HG02840 (cell line): ENCODE measurements around the gene ZNF79.

ENCODE experiments used
- ATAC-seq: cut with Tn5 transposase; IDR thresholded peaks from one replicate; pipeline ENCODE4 v1.9.1; 2021; ENCODE audit warnings: mild to moderate bottlenecking, moderate library complexity, moderate number of reproducible peaks; ENCODE audit not compliant: unreplicated experiment, low FRiP score

ZNF79 gene

DNA sequence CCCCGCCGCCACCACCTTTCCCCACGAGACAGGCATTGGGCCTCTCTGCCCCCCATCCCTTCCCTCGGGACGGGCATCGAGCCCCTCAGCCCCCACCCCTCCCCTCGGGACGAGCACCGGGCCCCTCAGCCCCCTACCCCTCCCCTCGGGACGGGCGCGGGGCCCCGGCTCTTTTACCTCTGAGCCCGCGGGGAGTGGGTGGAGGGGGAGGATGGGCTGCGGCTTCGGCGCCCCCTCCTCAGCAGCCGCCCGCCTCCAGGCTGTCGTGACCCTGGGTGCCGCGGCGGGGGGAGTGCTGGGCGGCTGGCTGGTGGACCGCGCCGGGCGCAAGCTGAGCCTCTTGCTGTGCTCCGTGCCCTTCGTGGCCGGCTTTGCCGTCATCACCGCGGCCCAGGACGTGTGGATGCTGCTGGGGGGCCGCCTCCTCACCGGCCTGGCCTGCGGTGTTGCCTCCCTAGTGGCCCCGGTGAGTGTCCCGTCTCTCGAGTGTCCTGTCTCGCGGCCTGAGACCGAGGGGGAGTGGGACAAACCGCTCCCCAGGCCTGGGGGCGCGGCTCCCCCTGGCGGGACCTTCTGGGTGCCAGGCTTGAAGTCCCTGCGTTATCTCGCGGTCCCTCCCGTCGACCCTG, 26.4 kb upstream of the ZNF79 start:
- ATAC-seq, result no peak

DNA sequence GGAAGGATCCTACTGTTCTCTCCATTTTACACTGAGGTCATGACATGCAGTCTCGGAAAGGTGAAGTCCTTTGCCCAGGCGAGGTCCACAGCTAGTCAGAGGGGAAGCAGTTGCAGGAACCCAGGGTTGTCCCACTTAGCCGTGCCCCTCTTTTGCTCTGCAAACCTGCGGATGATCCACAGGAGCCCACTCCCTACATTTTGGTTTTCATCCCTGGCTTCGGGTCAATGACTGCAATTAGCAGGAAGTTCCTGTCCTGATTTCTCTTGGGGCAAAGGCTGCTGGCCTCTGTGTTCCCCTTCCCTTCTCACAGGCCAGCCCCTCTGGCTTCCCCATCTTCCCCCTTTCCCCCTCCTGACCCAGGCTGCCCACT, 25.9 kb upstream of the ZNF79 start:
- no peak for ATAC-seq

DNA sequence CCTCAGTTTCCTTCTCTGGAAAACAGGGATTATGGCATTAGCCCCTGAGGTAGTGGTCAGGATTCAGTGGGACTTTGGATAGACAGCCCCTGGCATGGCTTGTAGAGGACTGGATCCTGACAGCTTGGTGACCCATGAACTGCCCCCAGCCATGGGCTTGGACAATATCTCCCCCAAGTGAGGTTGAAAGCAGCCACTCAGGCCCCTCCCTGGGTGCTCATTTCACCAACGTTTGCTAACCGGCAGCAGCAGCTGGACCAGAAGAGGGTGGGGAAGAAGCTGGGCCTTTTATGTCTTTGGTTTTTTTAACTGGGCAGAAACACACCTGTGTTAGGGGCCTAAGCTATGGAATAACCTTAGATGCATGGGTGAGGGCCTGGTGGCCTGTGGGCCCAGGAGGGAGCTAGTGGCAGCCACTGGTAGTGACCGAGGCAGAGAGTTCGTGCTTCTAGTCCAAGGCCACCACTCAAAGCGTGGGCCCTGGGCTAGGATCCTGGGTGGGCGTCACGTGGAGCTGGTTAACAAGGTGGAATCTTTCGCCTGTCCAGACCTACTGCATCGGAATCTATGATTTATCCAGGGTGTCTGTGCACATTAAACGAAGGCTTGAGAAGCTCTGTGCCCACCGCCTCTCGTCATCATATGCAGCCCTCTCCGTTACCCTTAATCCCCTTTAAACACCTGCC, 25.3 kb upstream of the ZNF79 start:
- no peak for ATAC-seq

DNA sequence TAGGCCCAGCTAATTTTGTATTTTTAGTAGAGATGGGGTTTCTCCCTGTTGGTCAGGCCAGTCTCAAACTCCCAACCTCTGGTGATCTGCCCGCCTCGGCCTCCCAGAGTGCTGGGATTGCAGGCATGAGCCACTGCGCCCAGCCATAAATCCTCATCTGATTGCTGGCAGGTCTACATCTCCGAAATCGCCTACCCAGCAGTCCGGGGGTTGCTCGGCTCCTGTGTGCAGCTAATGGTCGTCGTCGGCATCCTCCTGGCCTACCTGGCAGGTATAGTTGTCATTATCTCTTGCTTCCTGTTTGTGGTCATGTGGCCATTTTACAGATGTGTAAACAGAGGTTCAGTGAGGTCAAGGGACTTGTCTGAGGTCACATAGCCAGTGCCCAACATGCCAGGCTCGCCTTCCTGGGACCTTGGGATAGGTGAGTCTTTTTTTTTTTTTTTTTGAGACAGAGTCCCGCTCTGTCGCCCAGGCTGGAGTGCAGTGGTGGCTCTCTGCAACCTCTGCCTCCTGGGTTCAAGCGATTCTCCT, 24.4 kb upstream of the ZNF79 start:
- no peak for ATAC-seq

DNA sequence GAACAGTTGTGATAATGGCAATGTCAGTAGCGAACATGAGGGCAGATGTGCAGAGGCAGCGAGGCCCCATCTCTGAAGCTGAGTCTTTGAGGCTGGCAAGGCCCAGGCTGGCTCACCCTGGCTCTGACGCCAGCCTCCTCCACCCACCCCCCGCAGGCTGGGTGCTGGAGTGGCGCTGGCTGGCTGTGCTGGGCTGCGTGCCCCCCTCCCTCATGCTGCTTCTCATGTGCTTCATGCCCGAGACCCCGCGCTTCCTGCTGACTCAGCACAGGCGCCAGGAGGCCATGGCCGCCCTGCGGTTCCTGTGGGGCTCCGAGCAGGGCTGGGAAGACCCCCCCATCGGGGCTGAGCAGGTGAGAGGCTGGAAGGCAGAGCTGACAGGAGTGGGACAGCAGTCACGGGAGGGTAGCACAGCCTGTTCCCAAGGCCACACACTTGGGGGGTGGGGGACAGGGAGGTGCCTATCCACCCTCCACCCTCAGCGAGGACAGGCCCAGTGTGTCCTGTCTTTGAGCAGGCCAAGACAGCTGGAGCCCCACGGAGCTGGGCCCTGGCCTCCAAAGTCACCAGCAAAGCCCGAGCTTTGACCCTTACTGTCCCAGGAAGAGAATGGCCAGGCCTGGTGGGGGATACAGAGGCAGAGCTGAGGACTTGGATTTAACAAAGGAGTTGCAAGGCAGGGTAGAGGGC, 21.6 kb upstream of the ZNF79 start:
- ATAC-seq, result no peak

DNA sequence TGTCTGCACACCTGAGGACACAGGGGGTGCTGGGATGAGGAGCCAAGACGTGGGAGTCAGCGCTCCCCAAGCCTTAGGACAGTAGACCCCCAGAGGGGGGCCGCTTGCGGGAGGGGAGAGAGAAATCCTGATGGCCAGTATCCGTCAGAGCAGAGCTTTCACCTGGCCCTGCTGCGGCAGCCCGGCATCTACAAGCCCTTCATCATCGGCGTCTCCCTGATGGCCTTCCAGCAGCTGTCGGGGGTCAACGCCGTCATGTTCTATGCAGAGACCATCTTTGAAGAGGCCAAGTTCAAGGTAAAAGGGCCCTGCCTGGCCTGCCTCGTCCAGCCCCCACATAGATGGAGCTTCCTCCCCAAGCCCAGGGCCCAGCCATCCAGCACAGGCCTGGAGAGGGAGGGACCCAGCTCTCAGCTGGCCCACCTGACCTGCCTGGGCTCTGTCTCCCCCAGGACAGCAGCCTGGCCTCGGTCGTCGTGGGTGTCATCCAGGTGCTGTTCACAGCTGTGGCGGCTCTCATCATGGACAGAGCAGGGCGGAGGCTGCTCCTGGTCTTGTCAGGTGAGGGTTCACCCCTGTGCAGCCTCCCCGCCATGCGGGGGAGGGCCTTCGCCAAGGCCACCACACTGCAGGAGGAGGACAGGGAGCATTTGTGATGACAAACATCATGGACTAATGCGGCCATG, 20.5 kb upstream of the ZNF79 start:
- ATAC-seq, result no peak

DNA sequence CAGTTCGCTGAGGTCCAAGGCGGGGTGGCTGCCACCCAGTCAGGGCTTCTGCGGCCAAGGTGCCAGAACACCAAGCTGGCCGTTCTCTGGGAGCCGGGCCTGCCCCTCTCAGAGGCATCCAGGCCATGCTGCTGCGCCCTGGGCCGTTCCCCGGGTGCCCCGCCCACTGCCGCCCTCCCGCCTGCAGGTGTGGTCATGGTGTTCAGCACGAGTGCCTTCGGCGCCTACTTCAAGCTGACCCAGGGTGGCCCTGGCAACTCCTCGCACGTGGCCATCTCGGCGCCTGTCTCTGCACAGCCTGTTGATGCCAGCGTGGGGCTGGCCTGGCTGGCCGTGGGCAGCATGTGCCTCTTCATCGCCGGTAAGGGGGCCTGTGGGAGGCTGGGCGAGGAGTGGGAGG, 19.6 kb upstream of the ZNF79 start:
- no peak for ATAC-seq

DNA sequence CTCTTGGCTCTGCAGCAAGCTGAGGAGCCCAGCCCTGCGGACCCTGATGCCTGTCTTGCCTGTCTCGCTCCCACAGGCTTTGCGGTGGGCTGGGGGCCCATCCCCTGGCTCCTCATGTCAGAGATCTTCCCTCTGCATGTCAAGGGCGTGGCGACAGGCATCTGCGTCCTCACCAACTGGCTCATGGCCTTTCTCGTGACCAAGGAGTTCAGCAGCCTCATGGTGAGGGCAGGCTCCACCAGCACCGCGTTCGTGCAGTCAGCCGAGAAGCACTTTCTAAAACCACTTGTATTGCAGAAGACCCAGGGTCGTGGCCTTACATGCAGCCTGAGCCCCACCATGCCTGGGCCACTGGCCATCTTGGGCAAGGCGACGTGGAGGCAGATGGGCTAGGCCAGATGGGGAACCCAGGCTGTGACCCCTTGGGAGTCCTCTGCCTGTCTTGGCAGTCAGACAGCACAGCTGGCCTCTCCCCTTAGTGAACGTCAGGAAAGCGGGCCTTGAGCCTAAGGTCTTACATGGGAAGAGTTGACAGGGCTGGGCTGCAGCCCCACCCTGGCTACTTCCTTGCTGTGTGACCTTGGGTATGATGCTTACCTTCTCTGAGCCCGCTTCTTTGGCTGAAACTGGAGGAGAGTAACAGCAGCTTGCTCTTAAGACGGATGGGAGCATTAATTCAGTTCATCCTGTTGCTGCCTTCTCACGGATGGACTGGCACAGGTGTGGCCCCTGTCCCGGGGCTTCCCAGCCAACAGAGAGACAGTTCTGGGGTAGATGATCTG, 18.6 kb upstream of the ZNF79 start:
- no peak for ATAC-seq

DNA sequence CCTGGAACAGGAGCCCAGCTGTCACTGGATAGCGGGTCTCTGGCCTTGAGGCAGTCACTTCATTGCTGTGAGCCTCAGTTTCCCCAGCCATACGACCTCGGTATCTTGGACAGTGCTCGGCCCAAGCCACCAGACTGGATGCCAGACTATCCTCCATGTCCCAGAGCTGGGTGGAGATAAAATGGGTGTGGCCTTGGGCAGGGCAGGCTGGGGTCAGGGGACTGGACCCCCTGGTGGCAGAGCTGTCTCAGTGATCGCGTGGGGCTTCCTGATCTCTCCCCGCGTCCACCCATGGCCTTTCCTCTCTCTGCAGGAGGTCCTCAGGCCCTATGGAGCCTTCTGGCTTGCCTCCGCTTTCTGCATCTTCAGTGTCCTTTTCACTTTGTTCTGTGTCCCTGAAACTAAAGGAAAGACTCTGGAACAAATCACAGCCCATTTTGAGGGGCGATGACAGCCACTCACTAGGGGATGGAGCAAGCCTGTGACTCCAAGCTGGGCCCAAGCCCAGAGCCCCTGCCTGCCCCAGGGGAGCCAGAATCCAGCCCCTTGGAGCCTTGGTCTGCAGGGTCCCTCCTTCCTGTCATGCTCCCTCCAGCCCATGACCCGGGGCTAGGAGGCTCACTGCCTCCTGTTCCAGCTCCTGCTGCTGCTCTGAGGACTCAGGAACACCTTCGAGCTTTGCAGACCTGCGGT, 17.2 kb upstream of the ZNF79 start:
- no peak for ATAC-seq

DNA sequence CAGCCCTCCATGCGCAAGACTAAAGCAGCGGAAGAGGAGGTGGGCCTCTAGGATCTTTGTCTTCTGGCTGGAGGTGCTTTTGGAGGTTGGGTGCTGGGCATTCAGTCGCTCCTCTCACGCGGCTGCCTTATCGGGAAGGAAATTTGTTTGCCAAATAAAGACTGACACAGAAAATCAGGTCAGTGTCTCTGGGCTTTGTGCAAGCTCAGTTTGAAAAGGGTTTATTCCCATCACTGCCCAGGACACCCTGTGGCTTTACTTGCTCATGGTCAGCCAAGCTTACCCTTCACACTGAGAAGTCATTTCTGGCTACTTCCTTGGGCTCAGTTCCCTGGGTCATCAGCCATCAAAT, 16.7 kb upstream of the ZNF79 start:
- ATAC-seq, result no peak

DNA sequence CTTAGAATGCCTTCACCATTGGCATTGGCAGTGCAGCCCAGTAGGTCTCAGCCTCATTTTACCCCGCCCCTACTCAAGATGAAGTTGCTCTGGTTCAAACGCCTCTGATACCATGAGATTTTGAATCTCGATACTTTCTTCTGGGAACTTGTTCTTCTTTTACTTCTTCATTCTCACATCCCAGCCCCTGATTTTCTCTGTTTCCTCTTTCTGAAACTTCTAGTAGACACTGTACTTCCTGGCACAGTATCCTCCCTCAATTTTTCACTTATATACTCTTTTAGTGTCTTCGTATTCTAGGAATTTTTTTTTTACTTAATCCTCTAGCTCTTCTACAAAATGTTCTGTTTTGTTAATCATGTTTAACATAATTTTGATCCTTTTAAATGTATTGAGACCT, 13.1 kb upstream of the ZNF79 start:
- ATAC-seq, result no peak

DNA sequence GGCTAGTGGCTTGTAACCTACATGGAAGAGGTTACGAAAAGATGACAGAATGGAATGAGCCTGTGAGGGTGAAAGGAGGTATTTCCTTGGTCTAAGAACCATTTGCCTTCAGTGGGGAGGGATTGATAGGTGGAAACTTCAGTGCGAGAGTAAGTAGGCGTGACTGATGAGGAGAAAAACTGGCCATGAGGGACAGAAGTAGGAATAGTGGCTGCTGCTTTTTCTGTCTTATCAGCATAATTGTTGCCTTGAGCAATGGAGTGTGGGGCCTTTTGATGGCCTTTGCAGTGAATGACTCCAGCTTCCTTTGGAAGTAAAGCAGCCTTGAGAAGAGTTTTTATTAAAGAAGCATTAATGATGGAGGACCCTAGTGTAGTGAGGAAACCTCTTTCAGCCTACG, 9.0 kb upstream of the ZNF79 start:
- no peak for ATAC-seq

DNA sequence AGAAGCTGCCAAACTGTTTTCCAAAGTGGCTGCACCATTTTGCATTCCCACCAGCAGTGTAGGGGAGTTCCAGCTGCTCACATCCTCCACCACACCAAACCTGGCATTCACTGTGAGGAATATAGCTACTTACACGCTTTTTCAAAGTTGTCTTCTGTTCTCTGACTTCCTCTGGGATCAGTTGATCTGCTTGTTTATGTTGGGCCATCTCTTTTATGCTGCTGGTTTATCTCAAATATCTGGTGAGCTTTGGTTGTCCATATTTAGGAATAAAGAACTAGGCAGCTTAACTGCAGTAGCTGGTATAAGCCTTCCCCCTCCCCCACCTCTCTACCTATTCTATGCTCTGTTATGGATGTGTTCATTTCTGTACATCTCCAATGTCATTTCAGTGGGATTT, 8.5 kb upstream of the ZNF79 start:
- no peak for ATAC-seq

DNA sequence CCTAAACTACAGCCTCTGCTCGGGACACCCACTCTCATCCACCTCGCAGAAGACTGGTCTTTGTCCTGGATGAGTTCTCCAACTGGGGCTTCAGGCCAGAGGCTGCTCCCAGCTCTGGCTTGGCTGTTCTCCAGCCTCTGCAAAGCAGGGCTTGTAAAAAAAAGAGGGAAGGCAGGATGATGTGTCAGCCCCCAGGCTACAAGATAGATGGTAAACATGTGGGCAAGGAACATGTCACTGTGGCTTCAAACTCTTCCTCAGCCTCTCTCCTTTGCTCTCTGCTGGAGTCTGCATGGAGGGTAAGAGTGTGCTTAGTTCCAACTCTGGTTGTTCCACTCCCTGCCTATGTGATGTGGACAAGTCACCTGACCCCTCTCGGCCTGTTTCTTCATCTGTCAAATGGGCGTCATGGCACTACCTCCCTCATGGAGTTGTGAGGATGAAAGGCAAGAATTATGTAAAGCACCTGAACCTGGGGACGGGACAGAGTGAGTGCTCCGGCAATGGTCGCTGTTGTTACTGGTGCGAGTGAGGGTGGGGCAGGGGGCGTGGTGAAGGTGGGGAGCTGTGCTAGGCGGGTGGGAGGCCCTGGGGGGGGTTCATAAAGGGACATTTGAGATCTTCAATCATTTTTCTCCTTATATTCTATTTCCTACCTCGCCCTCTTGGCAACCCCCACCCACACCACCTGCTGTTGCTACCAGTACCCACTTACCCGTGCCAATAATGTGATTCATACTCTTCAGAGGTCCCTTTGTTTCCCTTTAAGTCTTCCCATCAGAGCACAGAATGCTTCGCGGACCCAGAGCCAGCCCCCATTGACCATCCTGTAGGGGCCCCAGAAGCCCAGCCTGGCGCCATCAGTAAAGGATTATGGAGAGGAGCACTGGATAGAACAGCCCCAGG, 6.8 kb upstream of the ZNF79 start:
- no peak for ATAC-seq

DNA sequence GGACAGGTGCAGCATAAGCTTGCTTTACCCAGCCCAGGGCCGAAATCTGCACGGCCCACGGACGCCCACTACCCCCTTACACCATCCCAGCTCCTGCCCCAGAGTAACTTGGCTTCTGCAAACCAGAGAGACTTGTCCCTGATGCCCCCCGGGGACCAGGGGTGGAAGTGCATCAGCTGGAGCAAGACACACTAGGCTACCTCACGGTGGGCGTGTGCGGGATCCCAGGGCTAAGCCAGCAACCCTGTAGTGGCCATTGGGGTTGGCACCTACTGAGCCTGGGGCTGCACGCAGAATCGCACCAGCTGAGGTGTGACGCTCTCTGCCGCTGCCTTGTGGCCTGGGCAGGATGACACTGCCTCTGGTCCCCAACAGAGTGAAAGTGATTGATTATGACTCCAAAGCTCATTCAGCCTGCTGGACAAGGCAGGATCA, 6.1 kb upstream of the ZNF79 start:
- ATAC-seq, result no peak

DNA sequence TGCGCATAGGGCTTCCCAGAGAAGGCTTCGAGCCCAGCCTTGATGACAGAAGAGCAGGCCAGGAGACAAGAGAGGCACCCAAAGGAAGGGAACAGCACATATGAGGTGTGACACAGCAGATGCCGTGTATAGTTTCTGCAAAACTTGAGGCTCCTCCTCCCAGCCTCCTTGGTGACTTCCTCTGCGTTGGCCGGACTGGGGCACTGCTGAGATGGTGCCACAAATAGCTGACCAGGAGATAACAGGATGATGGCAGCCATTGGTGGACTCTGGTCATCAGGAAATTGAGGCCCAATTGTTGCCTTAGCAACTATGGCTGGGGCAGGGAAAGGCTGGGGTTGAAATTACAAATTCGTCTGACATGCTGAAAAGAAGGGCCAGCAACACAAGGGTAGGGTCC, 4.8 kb upstream of the ZNF79 start:
- ATAC-seq, result no peak

DNA sequence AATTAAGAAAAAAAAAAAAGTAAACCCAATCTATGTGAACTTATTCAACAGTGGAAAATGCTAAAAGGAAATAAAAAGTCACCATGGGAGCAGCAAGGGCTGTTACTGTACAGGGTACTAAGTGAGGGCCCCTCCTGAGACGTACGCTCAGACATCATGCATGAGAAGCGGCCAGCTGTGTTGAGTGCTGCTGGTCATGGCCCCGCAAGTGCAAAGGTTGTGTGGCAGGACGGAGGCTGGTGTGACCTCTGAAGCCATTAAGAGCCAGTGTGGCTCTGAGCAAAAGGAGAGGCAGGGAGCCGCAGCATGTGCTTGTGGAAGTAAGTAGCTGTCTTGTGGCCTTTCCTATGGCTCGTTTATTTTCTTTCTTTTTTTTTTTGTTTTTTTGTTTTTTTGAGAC, 3.1 kb upstream of the ZNF79 start:
- no peak for ATAC-seq

DNA sequence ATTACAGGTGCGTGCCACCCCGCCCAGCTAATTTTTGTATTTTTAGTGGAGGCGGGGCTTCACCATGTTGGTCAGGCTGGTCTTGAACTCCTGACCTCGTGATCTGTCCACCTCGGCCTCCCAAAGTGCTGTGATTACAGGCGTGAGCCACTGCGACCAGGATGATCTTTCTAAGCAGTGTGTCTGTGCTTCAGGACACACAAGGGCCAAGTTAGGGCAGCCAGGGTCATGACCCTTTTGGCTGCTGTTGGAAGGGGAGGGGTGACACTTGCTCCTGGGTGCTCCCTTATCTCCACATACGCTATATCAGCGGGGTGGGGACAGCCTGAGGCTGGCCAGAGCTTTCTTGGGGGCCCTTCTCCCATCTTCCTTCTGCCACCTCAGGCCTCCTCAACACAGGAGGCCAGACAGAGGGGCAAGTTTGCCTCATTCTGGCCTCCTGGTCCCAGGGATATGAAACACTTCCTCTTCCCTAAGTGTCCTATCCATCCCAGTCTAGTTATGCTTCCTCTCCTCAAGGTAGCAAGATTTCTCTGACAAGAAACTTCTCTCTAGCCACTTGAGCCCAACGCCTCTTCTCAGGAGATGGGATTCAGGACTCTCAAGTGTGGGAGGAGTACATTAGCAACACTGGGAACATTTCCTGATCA, 1.9 kb upstream of the ZNF79 start:
- ATAC-seq, result no peak
